Measurements from ENCODE around the gene FOS.
"Not testable (repeated sequence)": the region's sequence is repeated elsewhere in the genome, so short reads cannot be mapped to it uniquely, and the experiment has no call there.

DNA sequence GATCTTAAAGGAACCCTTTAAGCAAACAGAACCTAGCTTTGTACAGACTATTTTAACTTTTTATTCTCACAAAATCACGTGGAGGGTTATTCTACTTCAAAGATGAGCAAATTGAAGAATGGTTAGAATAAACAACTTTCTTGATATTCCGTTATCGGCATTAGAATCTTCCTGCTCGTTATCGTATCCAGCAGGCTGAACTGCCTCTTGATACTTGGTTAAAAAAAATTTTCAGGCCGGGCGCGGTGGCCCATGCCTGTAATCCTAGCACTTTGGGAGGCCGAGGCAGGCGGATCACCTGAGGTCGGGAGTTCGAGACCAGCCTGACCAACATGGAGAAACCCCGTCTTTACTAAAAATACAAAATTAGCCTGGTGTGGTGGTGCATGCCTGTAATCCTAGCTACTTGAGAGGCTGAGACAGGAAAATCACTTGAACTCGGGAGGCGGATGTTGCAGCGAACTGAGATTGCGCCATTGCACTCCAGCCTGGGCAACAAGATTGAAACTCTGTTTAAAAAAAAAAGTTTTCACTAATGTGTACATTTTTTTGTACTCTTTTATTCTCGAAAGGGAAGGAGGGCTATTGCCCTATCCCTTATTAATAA, 4.0 kb downstream of the FOS start:
- TF ChIP-seq POLR2AphosphoS5 (IDR thresholded peaks at IDR 0.05; ENCODE audit: low read depth, low read length); POLR2A (IDR thresholded peaks at IDR 0.05; ENCODE audit: low read depth, low read length); TAF1 (IDR thresholded peaks at IDR 0.05; ENCODE audit: borderline replicate concordance, low read depth, low read length): not testable (repeated sequence)
